Cardiac muscle cell (in vitro differentiated cells and primary cell): ENCODE data around the gene SLC9A3. TPM values are rescaled to one million over a fixed set of nuclear protein-coding genes. Genes with fewer than 3 reads are reported as not detected.

ENCODE experiments used
- DNase-seq, 2 donors: peaks; one replicate each; pipeline versions ENCODE4 v3.0.0 to v3.0.0-alpha.2; 2010 to 2017; ENCODE audit warnings: low read depth in 1 of 2, low spot score in 1 of 2
- H3K27ac ChIP-seq: fragments of 200-600 bp; sonication (generic); 2 replicates; pipeline ENCODE4 v1.5.1; 2016
- H3K27me3 ChIP-seq: fragments of 200-600 bp; sonication (generic); 2 replicates; pipeline ENCODE4 v1.6.0; 2016; ENCODE audit warnings: control low read depth
- H3K36me3 ChIP-seq: fragments of 200-600 bp; sonication (generic); 2 replicates; pipeline ENCODE4 v1.5.1; 2016; ENCODE audit warnings: control low read depth
- H3K4me1 ChIP-seq: fragments of 200-600 bp; sonication (generic); 2 replicates; pipeline ENCODE4 v1.8.1; 2017; ENCODE audit warnings: low read depth, mild to moderate bottlenecking, mixed run types
- H3K4me3 ChIP-seq: fragments of 200-600 bp; sonication (generic); 2 replicates; pipeline ENCODE4 v1.5.1; 2016; ENCODE audit warnings: mild to moderate bottlenecking
- H3K9me3 ChIP-seq: fragments of 200-600 bp; sonication (generic); 2 replicates; pipeline ENCODE4 v1.5.1; 2017; ENCODE audit warnings: low read depth, mild to moderate bottlenecking, control low read depth
- CTCF ChIP-seq: IDR thresholded peaks from 2 replicates; pipeline ENCODE4 v1.5.1; 2012; ENCODE audit warnings: low read depth, mild to moderate bottlenecking, low read length
- polyA plus RNA-seq: library from polyadenylated mRNA; unstranded; fragments of >200 nt; fragmentation: Nextera tagmentation; extraction: Ambion mirVana; gene quantifications from 2 replicates; pipeline ENCODE4 v1.2.1, GENCODE V29; 2016
- total RNA-seq: library from RNA; depleted of rRNA; stranded (reverse); fragments of >200 nt; gene quantifications from 2 replicates; pipeline ENCODE4 v1.2.3, GENCODE V29; 2016

The SLC9A3 gene
- total and polyA plus RNA-seq, 2 experiments from 2014 or later, result 4.8 to 15.3 TPM

GRCh38 chr5:468401-468800 is 55.8 kb downstream of the SLC9A3 start:
- Histone ChIP-seq H3K27ac (no peak overlapping the region), H3K4me1 (peaks cover 8% of the 10 kb centered on the region), H3K4me3 (no peak overlapping the region), H3K9me3 (no peaks in the 10 kb centered on the region), H3K27me3 (no peaks in the 10 kb centered on the region), H3K36me3 (peaks cover 10% of the 10 kb centered on the region)
- TF ChIP-seq CTCF, result no peak
- DNase-seq, result no peak

- Histone ChIP-seq H3K4me3 (no peak overlapping the region), H3K27ac (no peak overlapping the region), H3K4me1 (peaks cover under 1% of the 10 kb centered on the region), H3K27me3 (no peaks in the 10 kb centered on the region), H3K36me3 (peaks cover 25% of the 10 kb centered on the region), H3K9me3 (no peaks in the 10 kb centered on the region)
- no peak for DNase-seq
- TF ChIP-seq CTCF, result no peak
These were observed 57.5 kb downstream of the SLC9A3 start for GRCh38 chr5:466661-467310.

- H3K9me3 ChIP-seq, result no peaks in the 10 kb centered on the region
- TF ChIP-seq CTCF, result no peak
- H3K36me3 ChIP-seq, result peaks cover 25% of the 10 kb centered on the region
- no peaks in the 10 kb centered on the region for H3K27me3 ChIP-seq
- no peaks in the 10 kb centered on the region for H3K4me1 ChIP-seq
- no peak overlapping the region for H3K4me3 ChIP-seq
- H3K27ac ChIP-seq, result no peak overlapping the region
- no peak for DNase-seq
These were observed 58.5 kb downstream of the SLC9A3 start for GRCh38 chr5:465591-466403.

- no peaks in the 10 kb centered on the region for H3K9me3 ChIP-seq
- peaks cover 25% of the 10 kb centered on the region for H3K36me3 ChIP-seq
- H3K4me1 ChIP-seq, result no peaks in the 10 kb centered on the region
- DNase-seq, result no peak
- no peak for TF ChIP-seq CTCF
- H3K27ac ChIP-seq, result no peak overlapping the region
- no peaks in the 10 kb centered on the region for H3K27me3 ChIP-seq
- H3K4me3 ChIP-seq, result no peak overlapping the region
These were observed 59.2 kb downstream of the SLC9A3 start for GRCh38 chr5:464843-465590.

GRCh38 chr5:464446-464842 is 59.8 kb downstream of the SLC9A3 start:
- no peak for DNase-seq
- Histone ChIP-seq H3K36me3 (peaks cover 25% of the 10 kb centered on the region), H3K27me3 (no peaks in the 10 kb centered on the region), H3K27ac (no peak overlapping the region), H3K9me3 (no peaks in the 10 kb centered on the region), H3K4me3 (no peak overlapping the region), H3K4me1 (no peaks in the 10 kb centered on the region)
- no peak for TF ChIP-seq CTCF
